Measurements from ENCODE around the gene ZNF689. TPM values are rescaled to one million over a fixed set of nuclear protein-coding genes. Genes with fewer than 3 reads are reported as not detected.

Gene ZNF689
- total RNA-seq, 1 donor from 2014 or later, result 24.5 TPM

GRCh38 chr16:30554557-30555314 is 55.5 kb downstream of the ZNF689 start:
- Mint-ChIP-seq H3K27me3 (no peaks in the 10 kb centered on the region), H3K27ac (peak overlapping the region; percentile 87), H3K9me3 (ENCODE audit: low read depth) (peaks cover 4% of the 10 kb centered on the region), H3K4me3 (ENCODE audit: low read depth) (peak overlapping the region; percentile 42), H3K4me1 (ENCODE audit: low read depth) (peaks cover 27% of the 10 kb centered on the region), H3K36me3 (ENCODE audit: insufficient read depth) (peaks cover 31% of the 10 kb centered on the region)
- no peak for DNase-seq (ENCODE audit: low spot score, unreplicated experiment)
- TF ChIP-seq CTCF (IDR thresholded peaks at IDR 0.05; ENCODE audit: unreplicated experiment), result no peak

GRCh38 chr16:30553393-30553899 is 56.7 kb downstream of the ZNF689 start:
- Mint-ChIP-seq H3K27ac (peak overlapping the region; percentile 87), H3K4me3 (ENCODE audit: low read depth) (peak overlapping the region; percentile 16), H3K9me3 (ENCODE audit: low read depth) (peaks cover 6% of the 10 kb centered on the region), H3K36me3 (ENCODE audit: insufficient read depth) (peaks cover 34% of the 10 kb centered on the region), H3K4me1 (ENCODE audit: low read depth) (peaks cover 32% of the 10 kb centered on the region), H3K27me3 (no peaks in the 10 kb centered on the region)
- no peak for DNase-seq (ENCODE audit: low spot score, unreplicated experiment)
- no peak for TF ChIP-seq CTCF (IDR thresholded peaks at IDR 0.05; ENCODE audit: unreplicated experiment)

GRCh38 chr16:30552956-30553355 is 57.2 kb downstream of the ZNF689 start:
- H3K27ac Mint-ChIP-seq, result peak overlapping the region; percentile 87
- no peaks in the 10 kb centered on the region for H3K27me3 Mint-ChIP-seq
- peaks cover 37% of the 10 kb centered on the region for H3K4me1 Mint-ChIP-seq (ENCODE audit: low read depth)
- DNase-seq (ENCODE audit: low spot score, unreplicated experiment), result no peak
- H3K36me3 Mint-ChIP-seq (ENCODE audit: insufficient read depth), result peaks cover 37% of the 10 kb centered on the region
- peaks cover 9% of the 10 kb centered on the region for H3K9me3 Mint-ChIP-seq (ENCODE audit: low read depth)
- no peak for TF ChIP-seq CTCF (IDR thresholded peaks at IDR 0.05; ENCODE audit: unreplicated experiment)
- H3K4me3 Mint-ChIP-seq (ENCODE audit: low read depth), result no peak overlapping the region

Other genes with a start within 250 kb of the ZNF689 start
- 51.0 and 51.8 TPM in 2 replicates for gene TBC1D10B, start 239.9 kb downstream of the ZNF689 start, total RNA-seq
- 2.6 and 3.5 TPM in 2 replicates for gene MYL11, start 235.6 kb downstream of the ZNF689 start, total RNA-seq
- 2.0 and 2.3 TPM in 2 replicates for gene SEPTIN1, start 227.8 kb downstream of the ZNF689 start, total RNA-seq
- gene ZNF48, start 215.0 kb downstream of the ZNF689 start, total RNA-seq, result 59.7 and 62.6 TPM in 2 replicates
- 13.2 and 13.7 TPM in 2 replicates for gene ZNF771, start 202.8 kb downstream of the ZNF689 start, total RNA-seq
- 65.9 and 71.9 TPM in 2 replicates for gene DCTPP1, start 180.4 kb downstream of the ZNF689 start, total RNA-seq
- 42.1 and 42.6 TPM in 2 replicates for gene SEPHS2, start 164.5 kb downstream of the ZNF689 start, total RNA-seq
- gene ITGAL, start 137.6 kb downstream of the ZNF689 start, total RNA-seq, result 0.49 and 0.53 TPM in 2 replicates
- gene ZNF768, start 83.8 kb downstream of the ZNF689 start, total RNA-seq, result 80.0 and 83.6 TPM in 2 replicates
- gene ZNF747, start 75.5 kb downstream of the ZNF689 start, total RNA-seq, result 18.1 and 19.1 TPM in 2 replicates
- gene ZNF764, start 52.0 kb downstream of the ZNF689 start, total RNA-seq, result 36.1 and 36.6 TPM in 2 replicates
- 20.0 and 22.5 TPM in 2 replicates for gene ZNF688, start 38.7 kb downstream of the ZNF689 start, total RNA-seq
- 46.2 and 50.0 TPM in 2 replicates for gene ZNF785, start 24.7 kb downstream of the ZNF689 start, total RNA-seq
- 57.6 and 58.7 TPM in 2 replicates for gene PRR14, start 40.6 kb upstream of the ZNF689 start, total RNA-seq
- 75.3 and 91.1 TPM in 2 replicates for gene FBRS, start 48.0 kb upstream of the ZNF689 start, total RNA-seq
- 103 and 104 TPM in 2 replicates for gene SRCAP, start 88.8 kb upstream of the ZNF689 start, total RNA-seq
- gene PHKG2, start 138.0 kb upstream of the ZNF689 start, total RNA-seq, result 53.5 and 61.8 TPM in 2 replicates
- 19.3 and 22.2 TPM in 2 replicates for gene CFAP119, start 151.7 kb upstream of the ZNF689 start, total RNA-seq
- 137 and 155 TPM in 2 replicates for gene RNF40, start 151.9 kb upstream of the ZNF689 start, total RNA-seq
- 33.0 and 35.0 TPM in 2 replicates for gene ZNF629, start 176.8 kb upstream of the ZNF689 start, total RNA-seq

Measured in progenitor cell of endocrine pancreas (in vitro differentiated cells).